Hepatocyte (in vitro differentiated cells): Measurements from ENCODE around the gene ZC3H15.

ENCODE experiments used
- EZH2 ChIP-seq: fragments of 200-600 bp; sonication (generic); IDR thresholded peaks from 2 replicates; pipeline ENCODE4 v1.6.1; 2016; ENCODE audit warnings: antibody characterized with exemption, mild to moderate bottlenecking, borderline replicate concordance
- EZH2phosphoT487 ChIP-seq: fragments of 200-600 bp; sonication (generic); IDR thresholded peaks from one replicate; pipeline ENCODE4 v1.6.1; 2018; ENCODE audit warnings: antibody characterized with exemption, mild to moderate bottlenecking, low read depth, moderate library complexity; ENCODE audit not compliant: unreplicated experiment, severe bottlenecking
- TF ChIP-seq, protein P1 (sequence below): fragments of 200-600 bp; sonication (generic); IDR thresholded peaks from 2 replicates; pipeline ENCODE4 v1.5.1; 2016; ENCODE audit warnings: antibody characterized with exemption, mild to moderate bottlenecking; ENCODE audit not compliant: poor library complexity

DNA sequence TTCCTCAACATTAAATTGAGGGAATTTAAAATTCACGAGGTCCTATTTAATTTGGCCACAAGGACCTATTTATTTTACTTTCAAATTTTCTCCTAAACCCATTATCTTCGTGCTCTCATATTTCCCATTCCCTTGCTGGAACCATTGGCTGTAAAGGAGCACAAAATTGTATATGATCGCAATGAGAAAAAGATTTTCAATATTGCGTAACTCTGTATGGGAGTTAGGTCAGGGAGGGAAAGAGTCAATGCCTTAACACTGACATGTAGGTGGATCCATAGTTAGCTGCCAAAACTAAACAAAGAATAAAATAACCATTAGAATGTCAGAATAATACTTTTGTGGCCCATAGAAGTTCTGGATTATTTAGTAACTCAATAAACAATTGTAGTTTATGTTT lies 40.6 kb upstream of the ZC3H15 start:
- TF ChIP-seq, protein P1, sequence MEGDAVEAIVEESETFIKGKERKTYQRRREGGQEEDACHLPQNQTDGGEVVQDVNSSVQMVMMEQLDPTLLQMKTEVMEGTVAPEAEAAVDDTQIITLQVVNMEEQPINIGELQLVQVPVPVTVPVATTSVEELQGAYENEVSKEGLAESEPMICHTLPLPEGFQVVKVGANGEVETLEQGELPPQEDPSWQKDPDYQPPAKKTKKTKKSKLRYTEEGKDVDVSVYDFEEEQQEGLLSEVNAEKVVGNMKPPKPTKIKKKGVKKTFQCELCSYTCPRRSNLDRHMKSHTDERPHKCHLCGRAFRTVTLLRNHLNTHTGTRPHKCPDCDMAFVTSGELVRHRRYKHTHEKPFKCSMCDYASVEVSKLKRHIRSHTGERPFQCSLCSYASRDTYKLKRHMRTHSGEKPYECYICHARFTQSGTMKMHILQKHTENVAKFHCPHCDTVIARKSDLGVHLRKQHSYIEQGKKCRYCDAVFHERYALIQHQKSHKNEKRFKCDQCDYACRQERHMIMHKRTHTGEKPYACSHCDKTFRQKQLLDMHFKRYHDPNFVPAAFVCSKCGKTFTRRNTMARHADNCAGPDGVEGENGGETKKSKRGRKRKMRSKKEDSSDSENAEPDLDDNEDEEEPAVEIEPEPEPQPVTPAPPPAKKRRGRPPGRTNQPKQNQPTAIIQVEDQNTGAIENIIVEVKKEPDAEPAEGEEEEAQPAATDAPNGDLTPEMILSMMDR, result no peak
- TF ChIP-seq EZH2, result no peak
- TF ChIP-seq EZH2phosphoT487, result no peak
